GM19193 (cell line): ENCODE data around the gene SPOCD1.

ENCODE experiments used
- POLR2A ChIP-seq: IDR thresholded peaks from 4 replicates; pipeline ENCODE4 v1.6.1; 2011; ENCODE audit not compliant: insufficient read depth, insufficient read length; ENCODE audit errors: extremely low read depth

The SPOCD1 gene

GRCh38 chr1:31836638-31837037 is 20.8 kb upstream of the SPOCD1 start:
- TF ChIP-seq POLR2A: no peak

- TF ChIP-seq POLR2A: no peak
Measured at GRCh38 chr1:31835415-31835814, 19.6 kb upstream of the SPOCD1 start.

- TF ChIP-seq POLR2A: no peak
Measured at GRCh38 chr1:31834501-31834900, 18.7 kb upstream of the SPOCD1 start.

GRCh38 chr1:31831397-31832378 is 15.9 kb upstream of the SPOCD1 start:
- TF ChIP-seq POLR2A: no peak

- TF ChIP-seq POLR2A: no peak
Measured at GRCh38 chr1:31830511-31830910, 14.7 kb upstream of the SPOCD1 start.

GRCh38 chr1:31830065-31830464 is 14.2 kb upstream of the SPOCD1 start:
- TF ChIP-seq POLR2A: no peak

GRCh38 chr1:31828926-31829690 is 13.3 kb upstream of the SPOCD1 start:
- no peak for TF ChIP-seq POLR2A

GRCh38 chr1:31828341-31828740 is 12.5 kb upstream of the SPOCD1 start:
- TF ChIP-seq POLR2A: no peak

- no peak for TF ChIP-seq POLR2A
Measured at GRCh38 chr1:31823780-31824179, 8.0 kb upstream of the SPOCD1 start.

GRCh38 chr1:31822766-31823165 is 6.9 kb upstream of the SPOCD1 start:
- TF ChIP-seq POLR2A: no peak

GRCh38 chr1:31818206-31818605 is 2.4 kb upstream of the SPOCD1 start:
- TF ChIP-seq POLR2A: no peak

- no peak for TF ChIP-seq POLR2A
Measured at GRCh38 chr1:31815307-31815645, 546 bp downstream of the SPOCD1 start.

- no peak for TF ChIP-seq POLR2A
Measured at GRCh38 chr1:31814631-31815306, 1.1 kb downstream of the SPOCD1 start.

GRCh38 chr1:31814041-31814511 is 1.7 kb downstream of the SPOCD1 start:
- TF ChIP-seq POLR2A: no peak

- no peak for TF ChIP-seq POLR2A
Measured at GRCh38 chr1:31812158-31812829, 3.5 kb downstream of the SPOCD1 start.

GRCh38 chr1:31811605-31812004 is 4.2 kb downstream of the SPOCD1 start:
- no peak for TF ChIP-seq POLR2A

GRCh38 chr1:31809698-31810097 is 6.1 kb downstream of the SPOCD1 start:
- no peak for TF ChIP-seq POLR2A
